HG02678 (cell line): ENCODE data around the gene INS.

Experiments
- ATAC-seq: cut with Tn5 transposase; IDR thresholded peaks from one replicate; pipeline ENCODE4 v1.9.1; 2021; ENCODE audit warnings: mild to moderate bottlenecking, moderate library complexity; ENCODE audit not compliant: unreplicated experiment

Gene INS

DNA sequence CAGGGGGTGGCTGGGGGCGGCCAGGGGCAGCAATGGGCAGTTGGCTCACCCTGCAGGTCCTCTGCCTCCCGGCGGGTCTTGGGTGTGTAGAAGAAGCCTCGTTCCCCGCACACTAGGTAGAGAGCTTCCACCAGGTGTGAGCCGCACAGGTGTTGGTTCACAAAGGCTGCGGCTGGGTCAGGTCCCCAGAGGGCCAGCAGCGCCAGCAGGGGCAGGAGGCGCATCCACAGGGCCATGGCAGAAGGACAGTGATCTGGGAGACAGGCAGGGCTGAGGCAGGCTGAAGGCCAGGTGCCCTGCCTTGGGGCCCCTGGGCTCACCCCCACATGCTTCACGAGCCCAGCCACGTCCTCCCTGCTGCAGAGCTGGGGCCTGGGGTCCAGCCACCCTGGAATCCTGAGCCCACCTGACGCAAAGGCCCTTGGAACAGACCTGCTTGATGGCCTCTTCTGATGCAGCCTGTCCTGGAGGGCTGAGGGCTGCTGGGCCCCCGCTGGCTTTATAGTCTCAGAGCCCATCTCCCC lies at the start of gene INS:
TSS of gene INS (minus strand) at position 474 of the 524 bp plus-strand sequence. CDS start at position 236, 238 bp downstream.
- ATAC-seq = no peak

GRCh38 chr11:2210366-2211112 lies 49.5 kb upstream of the INS start:
- ATAC-seq = no peak

DNA sequence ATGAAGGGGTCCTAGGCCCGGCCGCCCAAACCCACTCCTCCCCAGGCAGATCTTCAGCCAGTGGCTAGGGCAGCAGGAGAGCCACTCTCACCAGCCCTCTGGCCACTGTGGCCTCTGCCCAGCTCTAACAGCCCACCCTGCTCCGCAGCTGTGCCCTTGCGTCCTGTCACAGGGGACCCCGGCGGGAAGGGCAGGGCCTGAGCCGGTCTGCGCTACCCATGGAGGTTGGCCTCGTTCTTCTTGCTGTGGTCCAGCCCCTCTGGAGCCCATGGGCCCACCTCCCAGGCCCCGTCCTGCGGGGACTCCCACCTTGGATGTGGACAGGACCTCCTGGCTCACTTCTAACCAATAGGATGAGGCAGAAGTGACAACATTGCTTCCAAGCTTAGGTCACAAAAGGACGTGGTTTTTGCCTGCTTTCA lies 48.9 kb upstream of the INS start:
- no peak for ATAC-seq

DNA sequence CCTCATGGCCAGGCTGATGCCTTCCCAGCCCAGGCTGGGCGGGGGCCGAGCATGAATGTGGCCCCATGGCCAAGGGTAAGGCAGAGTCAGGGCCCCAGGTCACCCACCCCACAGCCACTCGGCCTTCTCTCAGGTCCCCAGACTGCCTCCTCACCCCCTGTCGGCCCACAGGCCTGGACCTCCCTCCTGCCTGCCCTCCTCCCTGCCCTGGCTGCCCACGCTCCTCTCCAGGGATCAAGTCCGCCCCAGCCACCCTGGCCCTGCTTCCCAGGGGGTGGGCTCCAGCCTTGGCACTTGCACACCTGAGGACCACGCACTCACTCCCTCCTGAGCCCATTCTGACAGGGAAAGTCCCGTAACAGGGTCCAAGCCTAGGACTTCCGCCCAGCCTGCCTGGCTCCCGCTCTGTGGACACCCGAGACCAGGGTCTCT lies 48.4 kb upstream of the INS start:
- ATAC-seq = no peak

- no peak for ATAC-seq
Measured at GRCh38 chr11:2208691-2209369, 47.8 kb upstream of the INS start.

- no peak for ATAC-seq
Measured at GRCh38 chr11:2207773-2208621, 47.0 kb upstream of the INS start.

GRCh38 chr11:2207212-2207611 lies 46.2 kb upstream of the INS start:
- no peak for ATAC-seq

DNA sequence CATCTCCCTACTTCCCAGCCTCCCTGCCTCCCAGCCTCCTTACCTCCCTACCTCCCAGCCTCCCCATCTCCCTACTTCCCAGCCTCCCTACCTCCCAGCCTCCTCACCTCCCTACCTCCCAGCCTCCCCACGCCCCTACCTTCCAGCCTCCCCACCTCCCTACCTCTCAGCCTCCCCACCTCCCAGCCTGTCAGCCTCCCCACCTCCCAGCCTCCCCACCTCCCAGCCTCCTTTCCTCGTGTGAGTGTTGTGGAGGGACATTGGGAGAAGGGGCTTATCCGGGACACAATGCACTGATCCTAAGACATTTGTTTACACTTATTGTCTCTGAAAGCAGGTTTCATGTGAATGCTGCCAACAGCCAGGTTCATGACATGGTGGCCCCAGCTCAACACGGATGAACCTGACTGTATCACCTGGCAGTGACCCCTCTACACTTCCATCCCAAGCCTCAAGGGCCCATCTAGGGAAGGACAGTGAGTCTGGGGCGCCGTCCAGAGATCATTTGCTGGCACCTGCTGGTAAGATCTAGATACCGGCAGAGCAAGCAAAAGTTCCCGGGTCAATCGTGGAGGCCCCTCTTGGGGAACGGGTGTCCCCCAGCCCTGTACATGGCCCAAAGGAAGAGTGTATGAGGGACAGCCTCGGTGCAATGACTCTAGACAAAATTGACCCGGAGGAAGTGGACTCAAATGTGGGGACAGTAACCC lies 45.1 kb upstream of the INS start:
- no peak for ATAC-seq

DNA sequence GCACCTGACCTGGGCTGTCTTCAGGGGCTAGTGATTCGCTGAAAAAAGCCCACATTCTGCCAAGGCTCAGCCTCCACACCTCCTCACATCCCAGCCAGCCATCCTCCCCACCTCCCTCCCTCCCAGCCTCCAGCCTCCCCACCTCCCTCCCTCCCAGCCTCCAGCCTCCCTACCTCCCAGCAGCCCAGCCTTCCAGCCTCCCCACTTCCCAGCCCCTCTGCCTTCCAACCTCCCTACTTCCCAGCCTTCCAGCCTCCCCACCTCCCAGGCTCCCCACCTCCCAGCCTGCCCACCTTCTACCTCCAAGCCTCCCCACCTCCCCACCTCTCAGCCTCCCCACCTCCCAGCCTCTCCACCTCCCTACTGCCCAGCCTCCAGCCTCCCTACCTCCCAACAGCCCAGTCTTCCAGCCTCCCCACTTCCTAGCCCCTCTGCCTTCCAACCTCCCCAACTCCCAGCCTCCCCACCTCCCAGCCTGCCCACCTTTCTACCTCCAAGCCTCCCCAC lies 44.3 kb upstream of the INS start:
- ATAC-seq = no peak

DNA sequence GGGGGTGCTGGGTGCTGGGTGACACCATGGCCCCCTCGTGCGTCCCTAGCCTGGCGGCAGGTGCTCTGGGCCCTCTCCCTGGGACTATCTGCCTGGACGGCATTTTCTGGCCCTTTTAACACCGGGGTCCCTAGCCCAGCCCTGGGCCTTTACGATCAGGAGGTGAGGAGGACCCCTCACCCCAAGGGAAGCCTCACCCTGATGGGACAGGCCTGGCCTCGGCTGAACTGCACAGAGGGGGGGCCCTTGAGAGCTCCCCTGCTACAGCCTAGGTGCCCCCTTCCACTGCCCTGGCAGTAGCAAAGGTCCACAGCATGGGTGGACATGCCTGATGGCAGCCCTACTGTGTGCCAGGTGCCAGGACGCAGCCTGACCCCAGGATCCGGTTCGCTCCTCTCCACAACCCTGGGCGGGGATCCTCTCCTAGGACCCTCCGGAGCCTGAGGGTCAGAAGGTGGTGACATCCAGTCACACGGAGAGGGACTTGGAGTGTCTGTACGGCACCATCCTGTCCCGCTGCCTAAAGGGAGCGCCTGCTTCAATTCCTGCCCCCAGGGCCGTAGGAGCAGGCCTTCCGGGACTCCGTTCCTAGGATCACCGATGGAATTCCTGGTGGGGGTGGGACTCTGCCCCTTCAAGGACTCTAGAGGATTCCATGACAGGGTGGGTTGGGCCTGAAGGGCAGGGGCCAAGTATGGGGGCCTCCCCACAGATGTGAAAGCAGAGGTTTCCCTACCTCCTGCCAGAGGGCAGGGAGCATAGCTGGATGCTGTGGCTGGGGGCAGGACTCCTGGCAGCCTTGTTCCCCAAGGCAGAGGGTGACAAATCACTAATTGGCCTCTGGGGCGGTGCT lies 43.6 kb upstream of the INS start:
- no peak for ATAC-seq

DNA sequence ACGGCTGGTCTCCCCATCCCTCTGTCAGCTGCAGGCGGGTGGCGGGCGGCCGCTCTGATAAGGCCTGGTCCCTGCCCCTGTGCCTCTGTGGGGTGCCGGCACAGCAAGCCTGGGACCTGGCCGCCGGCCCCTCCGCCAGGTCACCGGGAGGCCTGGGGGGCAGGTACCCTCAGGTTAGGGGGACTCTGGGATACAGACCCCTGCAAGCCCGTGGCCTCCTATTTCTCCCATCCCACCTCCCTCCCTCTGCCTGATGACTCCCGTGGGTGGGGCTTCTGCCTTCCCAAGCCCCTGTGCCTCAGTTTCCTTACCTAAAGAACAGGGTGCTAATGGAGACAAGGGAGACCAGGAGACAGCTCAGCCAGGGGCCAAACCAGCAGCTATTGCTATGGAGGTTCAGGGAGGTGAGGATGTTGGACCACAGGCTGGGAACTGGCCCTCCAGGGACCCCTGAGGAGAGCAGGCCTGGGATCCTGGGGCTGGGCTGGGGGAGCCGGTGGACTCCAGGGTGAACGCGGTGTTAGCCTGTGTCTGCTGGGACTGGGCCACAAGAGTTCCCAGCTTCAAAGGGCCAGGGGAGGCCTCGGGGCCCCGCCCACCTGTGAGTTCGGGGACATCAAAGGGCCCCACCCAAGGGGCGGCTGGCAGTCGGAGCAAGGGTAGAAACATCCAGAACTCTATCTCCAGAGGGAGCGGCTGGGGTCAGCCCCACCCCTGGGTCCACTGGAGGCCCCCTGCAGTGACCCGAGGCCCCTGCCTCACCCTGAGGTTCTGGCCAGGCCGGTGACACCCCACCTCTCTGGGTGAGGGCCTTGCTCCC lies 42.6 kb upstream of the INS start:
- no peak for ATAC-seq

GRCh38 chr11:2202900-2203439 lies 42.0 kb upstream of the INS start:
- ATAC-seq = no peak

DNA sequence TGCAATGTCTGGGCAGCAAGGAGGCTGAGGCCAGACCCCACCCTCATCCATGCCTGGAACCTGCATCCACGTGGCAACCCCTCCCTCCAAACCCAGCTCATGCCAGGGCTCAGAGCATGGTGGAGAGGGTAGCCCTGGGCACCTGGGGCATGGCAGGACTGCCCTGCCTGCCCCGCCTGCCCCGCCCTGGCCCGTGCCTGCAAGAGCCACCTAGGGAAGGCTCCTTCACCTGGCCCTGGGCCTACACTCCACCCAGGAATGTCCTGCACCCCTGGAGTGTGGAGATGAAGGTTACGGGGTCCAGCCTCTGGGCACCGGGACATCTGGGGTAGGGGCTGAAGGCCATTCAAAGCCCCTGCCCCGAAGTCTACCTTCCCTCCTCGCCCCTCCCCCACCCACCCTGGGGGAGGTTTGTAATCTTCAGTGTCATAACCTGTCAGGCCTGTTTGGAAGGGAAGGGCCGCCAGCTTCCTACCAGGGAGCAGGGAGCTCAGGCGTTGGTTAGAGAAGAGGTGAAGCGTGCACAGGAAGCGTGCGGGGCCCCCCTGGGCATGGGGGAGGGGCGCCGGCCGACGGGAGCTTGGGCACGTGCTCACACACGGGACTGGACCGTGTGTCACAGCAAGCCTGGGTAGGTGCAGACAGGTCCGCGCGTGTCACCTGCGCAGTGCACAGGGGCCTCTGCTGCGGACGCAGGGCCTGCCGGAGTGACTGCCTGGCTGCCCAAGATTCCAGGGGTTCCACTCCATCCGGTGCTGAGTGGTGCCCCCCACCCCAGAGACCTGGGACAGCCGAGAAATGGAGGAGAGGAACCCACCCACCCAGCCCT lies 41.3 kb upstream of the INS start:
- ATAC-seq = no peak

DNA sequence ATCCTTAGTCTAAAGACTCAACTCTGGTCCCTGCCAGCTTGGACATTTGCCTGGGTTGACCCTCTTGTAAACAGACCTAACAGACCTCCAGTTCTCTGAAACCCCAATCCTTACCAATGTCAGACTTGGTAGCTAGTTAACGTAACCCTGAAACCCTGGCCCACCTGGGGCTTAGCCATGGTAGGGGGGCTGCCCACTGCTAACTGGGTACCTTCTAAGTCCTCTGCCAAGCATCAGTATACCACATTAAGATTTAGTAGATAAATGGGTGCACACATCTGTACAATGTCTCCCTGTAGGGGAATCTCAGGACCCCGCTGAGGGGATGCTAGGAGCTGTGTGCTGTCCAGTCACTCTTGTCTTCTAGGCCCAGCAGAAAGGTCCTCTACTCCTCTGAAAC lies 40.5 kb upstream of the INS start:
- no peak for ATAC-seq

DNA sequence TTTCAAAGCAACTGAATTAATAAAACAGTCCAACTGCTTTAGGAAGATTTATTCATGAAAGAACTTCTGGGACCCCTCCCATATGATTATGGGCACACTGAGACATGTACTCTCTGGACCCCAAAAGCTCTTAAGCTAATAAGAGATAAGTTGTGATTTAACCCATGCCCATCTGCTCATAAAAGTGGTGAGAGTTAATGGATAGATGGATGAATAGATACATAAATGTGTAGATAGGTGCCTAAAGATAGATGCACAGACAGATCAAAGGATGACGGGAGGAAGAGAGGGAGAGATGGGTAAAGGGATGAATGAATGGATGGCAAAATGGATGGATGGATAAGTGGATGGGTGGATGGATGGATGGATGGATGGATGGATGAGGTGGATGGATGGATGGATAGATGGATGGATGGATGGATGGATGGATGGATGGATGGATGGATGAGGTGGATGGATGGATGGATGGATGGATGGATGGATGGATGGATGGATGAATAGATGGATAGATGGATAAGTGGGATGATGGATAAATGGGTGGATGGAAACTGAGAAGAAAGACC lies 40.0 kb upstream of the INS start:
- no peak for ATAC-seq

DNA sequence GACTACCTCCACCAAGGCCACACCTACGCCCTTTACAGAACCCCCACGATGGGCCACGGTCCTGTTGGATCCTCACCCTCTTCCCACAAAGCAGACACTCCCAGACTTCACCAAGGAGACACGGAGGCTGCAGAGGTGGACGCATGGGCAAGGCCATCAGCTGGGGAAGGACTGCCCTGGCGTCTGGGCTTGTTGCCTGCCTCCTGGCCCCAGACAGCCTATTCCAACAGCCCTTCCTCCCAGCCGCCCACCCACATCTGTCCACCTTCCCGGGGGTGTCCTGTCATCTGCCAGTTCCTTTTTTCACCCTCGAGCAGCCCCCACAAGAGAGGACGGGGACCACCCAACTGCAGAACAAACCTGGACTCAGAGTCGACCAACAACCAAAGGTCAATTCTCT lies 39.5 kb upstream of the INS start:
- ATAC-seq = no peak
